HL-60/S4 treated with phorbol 12-myristate 13-acetate at 8.2 ng/mL for 4 days and 3 days (cell line): ENCODE data around the gene MPL.

Experiments
- in situ Hi-C: fragments of 300-500 bp; cut with MboI; formaldehyde crosslinking; loops from 2 replicates; pipeline ENCODE4 v1.15.0; 2022; ENCODE audit warnings: low sequenced_read_pairs

The MPL gene

DNA sequence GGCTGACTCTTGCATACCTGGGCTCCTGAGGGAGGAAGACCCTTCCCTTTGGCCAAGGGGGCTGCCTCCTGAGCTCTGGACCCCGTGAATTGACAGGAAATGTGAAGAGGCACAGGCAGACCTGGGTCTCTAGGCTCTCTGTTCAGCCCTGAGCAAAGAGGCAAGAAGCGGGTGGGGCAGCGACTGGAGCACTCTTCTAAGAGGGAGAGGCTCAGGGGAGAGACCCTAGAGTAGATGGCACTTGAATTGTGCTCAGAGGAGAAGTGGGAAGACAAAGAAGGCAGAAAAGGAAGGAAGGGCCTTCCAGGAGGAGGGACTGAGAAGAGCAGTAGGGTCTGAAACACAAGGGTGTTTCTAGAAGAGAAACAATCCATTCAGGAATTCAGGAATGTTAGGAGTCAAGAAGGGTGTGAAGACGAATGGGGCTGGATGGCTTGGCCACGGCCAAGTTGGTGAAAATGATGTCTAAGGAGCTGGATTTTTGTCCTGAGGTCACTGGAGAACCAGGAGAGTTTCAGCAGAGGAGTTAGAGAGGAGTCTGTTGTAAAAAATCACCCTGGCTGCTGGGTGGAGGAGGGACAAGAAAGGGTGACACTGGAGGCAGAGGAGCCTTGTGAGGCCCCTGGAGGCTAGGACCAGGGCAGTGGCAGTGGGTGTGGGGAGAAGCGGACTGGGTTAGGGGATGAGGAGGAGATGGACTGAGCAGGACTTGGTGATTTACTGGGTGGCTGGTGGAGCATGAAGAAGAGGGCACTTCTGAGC is 31.5 kb upstream of the MPL start:
- in situ Hi-C loops: no loop called here

DNA sequence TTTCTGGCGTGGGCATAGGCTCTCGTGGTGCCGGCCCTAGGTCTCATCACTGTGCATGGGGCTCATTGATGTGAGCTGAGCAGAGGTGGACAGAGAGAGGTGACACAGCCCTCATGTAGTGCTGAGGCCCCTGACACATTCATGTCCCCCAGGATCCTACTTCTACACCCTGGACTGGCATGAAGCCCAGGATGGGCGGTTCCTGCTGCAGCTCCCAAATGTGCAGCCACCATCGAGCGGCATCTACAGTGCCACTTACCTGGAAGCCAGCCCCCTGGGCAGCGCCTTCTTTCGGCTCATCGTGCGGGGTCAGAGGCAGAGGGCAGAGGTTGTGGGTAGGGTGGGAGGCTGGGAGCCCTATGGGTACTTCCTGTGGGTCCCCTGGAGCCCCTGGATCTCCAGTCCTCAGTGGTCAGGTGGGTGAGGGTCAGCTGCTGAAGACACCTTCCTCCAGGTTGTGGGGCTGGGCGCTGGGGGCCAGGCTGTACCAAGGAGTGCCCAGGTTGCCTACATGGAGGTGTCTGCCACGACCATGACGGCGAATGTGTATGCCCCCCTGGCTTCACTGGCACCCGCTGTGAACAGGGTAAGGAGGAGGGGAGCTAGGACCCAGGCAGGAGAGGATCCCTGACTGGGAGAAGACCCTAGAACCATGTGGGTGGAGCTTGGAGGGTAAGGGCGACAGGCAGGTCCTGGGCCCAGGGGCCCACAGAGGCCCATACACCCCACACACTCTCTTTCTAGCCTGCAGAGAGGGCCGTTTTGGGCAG is 30.7 kb upstream of the MPL start:
- in situ Hi-C loops: no loop called here

DNA sequence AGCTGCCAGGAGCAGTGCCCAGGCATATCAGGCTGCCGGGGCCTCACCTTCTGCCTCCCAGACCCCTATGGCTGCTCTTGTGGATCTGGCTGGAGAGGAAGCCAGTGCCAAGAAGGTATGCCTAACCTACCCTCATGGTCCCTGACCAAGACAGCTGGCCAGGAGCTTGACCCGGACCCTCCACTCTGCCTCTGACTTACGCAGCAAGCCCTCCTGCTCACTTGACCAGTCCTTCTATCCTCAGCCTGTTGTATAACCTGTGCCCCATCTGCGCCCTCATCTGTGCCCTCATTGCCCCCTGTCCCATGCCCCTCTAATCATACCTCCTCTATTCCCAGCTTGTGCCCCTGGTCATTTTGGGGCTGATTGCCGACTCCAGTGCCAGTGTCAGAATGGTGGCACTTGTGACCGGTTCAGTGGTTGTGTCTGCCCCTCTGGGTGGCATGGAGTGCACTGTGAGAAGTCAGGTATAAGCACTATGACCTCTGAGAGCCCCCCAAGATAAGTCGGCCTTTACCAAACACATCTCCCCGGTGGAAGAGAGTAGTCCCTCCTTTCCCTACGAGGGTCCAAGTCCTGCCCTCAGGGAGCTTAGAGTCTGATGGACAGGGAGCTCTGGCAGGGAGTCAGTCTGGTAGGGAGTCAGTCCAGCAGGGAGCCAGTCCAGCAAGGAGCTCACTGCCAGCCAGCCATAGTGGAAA is 30.0 kb upstream of the MPL start:
- in situ Hi-C loops: no loop called here

DNA sequence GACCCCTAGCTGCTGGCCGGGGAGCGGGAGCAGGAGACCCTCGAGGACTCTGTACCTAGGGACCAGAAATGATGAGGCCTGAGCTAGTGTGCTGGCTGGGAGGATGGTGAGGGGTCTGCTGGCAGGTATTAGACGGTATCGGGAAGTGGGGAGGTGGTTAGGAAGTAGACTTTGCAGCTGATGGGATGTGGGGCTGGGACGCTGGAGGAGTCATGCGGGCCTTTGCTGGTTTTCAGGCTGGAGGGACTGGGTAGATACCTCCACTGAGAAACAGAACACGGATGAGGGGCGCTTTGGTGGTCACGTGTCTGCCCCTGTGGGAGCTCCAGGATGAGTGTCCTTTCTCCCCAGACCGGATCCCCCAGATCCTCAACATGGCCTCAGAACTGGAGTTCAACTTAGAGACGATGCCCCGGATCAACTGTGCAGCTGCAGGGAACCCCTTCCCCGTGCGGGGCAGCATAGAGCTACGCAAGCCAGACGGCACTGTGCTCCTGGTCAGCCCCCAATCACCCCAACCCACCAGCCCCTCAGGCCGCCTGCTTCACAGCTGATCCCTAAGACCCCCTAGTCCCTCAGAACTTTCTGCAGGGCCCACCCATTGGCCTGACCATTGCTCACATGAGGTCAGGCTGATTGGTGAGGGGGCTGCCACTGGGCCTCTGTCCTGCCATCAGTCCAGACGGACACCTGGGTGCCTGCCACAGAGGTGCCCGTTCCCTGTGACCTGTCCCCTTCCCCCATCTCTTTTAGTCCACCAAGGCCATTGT is 28.8 kb upstream of the MPL start:
- in situ Hi-C loops: no loop called here

DNA sequence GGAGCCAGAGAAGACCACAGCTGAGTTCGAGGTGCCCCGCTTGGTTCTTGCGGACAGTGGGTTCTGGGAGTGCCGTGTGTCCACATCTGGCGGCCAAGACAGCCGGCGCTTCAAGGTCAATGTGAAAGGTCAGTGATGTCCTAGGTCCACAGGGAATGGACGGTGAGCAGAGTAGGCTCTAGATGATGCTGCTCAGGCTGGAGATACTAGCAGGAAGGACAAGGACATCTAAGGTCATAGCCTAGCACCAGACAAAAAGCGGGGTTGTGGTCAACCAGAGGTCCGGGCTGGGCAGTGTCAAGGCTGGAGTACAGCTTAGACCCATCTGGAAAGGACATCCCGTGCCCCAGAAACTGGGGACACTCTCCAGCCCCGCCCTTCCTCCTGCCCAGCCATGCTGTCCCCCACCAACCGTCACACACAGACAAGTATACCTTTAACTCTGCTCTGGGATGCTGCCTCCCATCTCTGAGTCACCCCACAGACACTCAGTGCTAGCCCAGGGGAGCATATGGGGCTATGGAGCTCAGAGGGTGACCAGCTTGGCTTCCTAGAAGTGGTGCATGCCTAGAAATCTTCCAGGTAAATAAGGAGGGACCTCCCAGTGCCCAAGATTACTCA is 28.1 kb upstream of the MPL start:
- in situ Hi-C loops: no loop called here

DNA sequence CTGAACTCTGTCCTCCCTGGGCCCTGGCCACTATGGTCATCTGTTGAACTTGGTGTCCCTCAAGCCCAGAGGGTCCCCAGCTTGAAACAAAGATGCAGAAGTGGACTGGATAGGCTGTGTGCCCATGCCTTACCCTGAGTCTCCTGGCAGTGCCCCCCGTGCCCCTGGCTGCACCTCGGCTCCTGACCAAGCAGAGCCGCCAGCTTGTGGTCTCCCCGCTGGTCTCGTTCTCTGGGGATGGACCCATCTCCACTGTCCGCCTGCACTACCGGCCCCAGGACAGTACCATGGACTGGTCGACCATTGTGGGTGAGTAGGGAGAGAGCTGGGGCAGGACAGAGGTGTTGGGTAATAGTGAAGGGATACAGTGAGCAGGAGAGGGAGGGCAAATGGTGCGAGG is 26.1 kb upstream of the MPL start:
- in situ Hi-C loops: no loop called here

DNA sequence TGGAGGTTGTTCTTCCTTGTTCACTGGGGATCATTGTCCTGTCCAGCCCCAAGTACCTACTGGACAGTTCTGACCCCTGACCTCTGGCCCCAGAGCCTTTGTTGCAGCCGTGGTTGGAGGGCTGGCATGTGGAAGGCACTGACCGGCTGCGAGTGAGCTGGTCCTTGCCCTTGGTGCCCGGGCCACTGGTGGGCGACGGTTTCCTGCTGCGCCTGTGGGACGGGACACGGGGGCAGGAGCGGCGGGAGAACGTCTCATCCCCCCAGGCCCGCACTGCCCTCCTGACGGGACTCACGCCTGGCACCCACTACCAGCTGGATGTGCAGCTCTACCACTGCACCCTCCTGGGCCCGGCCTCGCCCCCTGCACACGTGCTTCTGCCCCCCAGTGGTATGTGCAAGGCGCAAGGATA is 25.4 kb upstream of the MPL start:
- in situ Hi-C loops: no loop called here

DNA sequence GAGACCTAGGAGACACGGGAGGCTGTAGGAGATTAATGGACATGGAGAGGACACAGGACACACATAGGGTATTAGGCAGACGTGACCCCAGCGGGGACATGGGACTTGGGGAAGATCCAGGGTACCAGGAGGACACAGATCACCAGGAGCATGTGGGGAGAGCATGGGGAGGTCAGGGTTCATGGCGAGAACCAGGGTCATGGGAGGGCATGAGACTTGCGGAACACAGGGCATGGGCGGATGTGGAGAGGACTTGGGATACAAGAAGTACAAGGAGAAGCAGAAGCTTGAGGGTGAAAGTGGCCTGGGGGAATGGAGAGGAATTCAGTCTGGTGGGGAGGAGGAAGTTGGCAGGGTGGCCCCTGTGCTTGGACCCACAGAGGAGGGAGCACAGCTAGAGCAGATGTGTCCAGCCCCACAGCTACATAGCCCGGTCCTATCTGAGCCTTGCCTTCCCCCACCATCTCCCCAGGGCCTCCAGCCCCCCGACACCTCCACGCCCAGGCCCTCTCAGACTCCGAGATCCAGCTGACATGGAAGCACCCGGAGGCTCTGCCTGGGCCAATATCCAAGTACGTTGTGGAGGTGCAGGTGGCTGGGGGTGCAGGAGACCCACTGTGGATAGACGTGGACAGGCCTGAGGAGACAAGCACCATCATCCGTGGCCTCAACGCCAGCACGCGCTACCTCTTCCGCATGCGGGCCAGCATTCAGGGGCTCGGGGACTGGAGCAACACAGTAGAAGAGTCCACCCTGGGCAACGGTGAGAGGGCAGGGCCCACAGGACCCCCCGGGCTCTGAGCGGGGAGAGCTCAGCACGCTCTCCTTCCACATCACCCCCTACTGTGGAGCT is 24.7 kb upstream of the MPL start:
- in situ Hi-C loops: no loop called here

DNA sequence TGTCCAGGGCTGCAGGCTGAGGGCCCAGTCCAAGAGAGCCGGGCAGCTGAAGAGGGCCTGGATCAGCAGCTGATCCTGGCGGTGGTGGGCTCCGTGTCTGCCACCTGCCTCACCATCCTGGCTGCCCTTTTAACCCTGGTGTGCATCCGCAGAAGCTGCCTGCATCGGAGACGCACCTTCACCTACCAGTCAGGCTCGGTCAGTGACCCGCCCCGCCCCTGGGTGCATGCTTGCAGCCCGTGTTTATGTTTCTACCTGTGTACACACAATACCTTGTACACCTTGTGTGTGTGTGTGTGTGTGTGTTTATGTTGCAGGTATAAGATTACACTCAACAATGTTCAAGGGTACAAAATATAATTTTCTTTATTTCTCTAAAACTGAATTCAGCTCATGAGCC is 23.8 kb upstream of the MPL start:
- in situ Hi-C loops: no loop called here

DNA sequence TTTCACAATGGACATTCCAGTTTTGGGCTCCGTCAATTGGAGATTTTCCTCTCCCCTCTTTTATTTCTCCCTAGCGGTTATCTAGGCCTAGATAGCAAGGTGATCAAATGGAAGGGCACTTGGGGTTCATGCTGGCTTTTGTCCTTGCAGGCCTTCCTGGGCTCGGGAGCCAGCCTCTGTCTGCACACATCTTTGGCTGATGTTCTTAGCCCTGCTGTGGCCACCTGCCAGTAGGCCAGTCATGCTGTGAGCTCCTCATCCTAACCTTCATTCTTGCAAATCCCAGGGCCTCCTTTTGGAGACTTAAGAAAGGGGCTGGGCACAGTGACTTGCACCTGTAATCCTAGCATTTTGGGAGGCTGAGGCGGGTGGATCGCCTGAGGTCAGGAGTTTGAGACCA is 23.4 kb upstream of the MPL start:
- in situ Hi-C loops: no loop called here

DNA sequence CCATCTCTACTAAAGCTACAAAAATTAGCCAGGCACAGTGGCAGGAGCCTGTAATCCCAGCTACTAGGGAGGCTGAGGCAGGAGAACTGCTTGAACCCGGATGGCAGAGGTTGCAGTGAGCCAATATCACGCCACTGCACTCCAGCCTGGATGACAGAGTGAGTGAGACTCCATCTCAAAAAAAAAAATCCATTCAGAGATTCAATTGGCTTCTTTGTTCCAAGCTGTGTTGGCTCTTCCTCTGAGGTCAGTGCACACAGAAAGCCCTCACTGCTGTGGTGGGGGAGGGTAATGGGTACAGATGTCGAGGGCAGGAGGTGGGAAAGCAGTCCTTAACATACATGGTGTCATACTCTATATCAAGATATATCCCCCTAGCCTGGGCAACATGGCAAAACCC is 22.1 kb upstream of the MPL start:
- in situ Hi-C loops: no loop called here

DNA sequence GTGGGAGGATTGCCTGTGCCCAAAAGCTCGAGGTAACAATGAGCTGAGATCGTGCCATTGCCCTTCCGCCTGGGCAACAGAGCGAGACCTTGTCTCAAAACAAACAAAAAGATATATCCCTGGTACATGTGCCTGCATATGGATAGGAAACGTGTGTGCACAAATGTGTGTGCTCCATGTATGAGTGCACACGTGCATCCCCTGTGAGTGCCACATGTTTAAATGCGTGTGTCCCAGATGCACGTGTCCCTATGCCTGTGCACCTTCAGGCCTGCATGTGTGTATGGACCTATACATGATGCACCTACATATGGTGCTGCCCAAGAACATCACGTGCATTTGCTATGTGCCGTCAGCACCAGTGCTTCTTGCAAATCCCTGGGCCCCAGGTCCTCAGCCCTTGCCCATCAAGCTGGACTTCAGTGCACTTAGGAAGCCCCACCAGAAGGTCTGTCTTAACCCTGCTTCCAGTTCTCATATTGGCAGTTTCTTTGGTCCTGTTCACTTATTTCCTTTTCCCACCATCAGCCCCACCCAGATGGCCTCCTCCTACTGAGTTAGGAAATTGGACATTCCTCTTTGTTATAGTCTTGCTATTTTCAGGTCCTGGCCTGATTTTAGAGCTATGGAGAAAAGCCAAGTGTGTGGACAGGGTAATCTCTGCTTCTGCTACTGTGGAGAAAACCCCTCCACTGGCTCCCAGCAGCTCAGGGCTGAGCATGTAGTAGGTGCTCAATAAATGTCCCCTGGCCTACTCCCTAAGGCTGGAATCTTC is 21.5 kb upstream of the MPL start:
- in situ Hi-C loops: no loop called here

DNA sequence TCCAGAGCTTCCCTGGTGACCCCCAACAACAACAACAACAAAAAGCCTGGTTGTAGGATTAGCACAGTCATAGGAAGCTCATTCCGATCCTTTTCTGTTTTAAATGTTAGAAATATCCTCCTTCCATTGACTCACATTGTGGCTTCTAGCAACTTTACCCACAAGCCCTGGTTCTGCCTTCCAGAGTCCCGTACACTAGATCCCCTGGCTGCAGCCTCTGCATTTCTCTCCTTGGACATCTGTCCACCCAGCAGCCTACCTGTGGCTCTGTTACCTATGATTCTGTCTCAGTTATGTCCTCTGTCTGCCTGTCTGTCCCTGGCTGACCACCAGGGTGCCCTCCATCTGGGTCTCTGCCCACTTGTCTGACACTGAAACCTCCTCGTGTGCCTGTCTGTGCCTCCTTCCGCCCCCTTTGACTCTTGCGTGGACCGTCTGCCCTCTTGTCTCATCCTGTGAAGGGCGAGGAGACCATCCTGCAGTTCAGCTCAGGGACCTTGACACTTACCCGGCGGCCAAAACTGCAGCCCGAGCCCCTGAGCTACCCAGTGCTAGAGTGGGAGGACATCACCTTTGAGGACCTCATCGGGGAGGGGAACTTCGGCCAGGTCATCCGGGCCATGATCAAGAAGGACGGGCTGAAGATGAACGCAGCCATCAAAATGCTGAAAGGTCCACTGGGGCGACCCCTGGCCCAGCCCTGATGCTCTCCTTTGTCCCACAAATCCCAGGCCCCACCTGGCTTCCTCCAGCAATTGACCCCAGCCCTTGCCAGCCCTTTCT is 20.7 kb upstream of the MPL start:
- in situ Hi-C loops: no loop called here

DNA sequence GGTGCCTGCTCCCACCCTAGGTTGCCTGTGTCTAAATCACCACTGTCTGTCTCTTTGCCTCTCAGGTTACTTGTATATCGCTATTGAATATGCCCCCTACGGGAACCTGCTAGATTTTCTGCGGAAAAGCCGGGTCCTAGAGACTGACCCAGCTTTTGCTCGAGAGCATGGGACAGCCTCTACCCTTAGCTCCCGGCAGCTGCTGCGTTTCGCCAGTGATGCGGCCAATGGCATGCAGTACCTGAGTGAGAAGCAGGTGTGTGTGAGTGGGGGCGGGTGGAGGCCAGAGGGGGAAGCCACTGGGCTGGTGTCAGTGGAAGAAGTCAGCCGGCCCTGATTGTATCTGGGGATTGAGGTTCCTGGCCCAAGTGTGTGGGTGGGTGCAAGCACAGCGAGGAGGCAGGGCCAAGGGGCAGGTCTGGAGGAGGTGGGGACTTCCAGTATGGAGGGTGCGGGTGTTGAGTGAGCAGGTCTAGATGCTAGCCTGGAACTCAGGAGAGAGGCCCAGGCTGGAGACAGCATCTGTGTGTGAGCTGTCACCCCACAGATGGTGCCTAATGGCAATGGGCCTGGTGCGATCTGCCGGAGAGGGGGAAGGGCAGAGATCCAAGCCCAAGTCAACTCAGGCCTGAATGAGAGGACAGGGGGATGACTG is 19.7 kb upstream of the MPL start:
- in situ Hi-C loops: no loop called here

DNA sequence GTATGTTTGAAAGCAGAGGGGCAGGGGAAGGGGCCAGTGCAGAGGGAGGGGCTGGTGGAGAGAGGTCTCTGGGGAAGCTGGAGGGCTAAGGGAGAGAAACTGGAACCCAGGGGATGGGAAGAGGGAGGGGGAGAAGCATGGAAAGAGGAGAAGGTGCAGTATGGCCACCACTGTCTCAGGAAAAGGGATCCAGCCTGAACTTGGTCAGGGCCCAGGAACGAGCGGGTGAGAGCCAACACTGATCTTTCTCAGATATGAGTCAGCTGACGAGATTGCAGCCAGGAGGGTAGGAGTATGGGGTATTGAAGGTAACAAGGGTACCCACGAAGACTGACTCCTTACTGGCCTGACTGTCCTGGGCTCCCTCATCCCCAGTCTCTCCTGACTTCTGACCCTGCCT is 18.8 kb upstream of the MPL start:
- in situ Hi-C loops: no loop called here

DNA sequence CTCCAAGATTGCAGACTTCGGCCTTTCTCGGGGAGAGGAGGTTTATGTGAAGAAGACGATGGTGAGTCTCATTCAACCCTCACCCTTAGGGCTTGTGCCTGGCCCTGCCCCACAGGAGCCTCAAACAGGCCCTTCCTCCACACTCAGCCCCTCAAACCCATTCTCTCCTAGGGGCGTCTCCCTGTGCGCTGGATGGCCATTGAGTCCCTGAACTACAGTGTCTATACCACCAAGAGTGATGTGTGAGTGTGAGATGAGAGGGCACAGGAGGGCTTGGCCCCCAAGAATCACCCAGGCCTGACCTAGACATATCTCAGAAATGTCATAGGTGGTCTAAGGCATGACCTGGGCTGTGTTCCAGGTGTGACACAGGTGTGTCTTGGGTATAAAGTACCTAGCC is 18.3 kb upstream of the MPL start:
- in situ Hi-C loops: no loop called here

DNA sequence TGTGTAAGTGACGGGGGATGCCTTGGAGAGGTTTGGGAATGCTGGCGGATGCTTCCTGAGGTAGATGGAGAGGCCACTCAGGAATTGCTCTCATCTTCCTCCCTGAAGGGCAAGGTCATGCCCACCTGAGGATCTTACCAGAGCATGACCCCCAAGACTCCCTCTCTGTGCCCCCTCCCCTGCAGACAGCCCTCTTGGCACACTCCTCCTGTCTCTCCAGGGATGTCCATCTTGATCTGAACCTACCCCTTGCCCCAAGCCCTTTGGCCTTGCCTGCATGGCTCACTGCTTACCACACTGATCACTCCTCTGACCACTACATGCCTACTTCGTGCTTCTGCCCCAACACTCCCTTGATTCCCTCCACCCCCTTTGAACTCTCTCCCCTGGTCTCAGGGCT is 17.9 kb upstream of the MPL start:
- in situ Hi-C loops: no loop called here
